ENCODE results near the gene POU6F1. TPM values are rescaled to one million over a fixed set of nuclear protein-coding genes. Genes with fewer than 3 reads are reported as not detected.
"Not testable (repeated sequence)": the region's sequence is repeated elsewhere in the genome, so short reads cannot be mapped to it uniquely, and the experiment has no call there.

The POU6F1 gene, protein sequence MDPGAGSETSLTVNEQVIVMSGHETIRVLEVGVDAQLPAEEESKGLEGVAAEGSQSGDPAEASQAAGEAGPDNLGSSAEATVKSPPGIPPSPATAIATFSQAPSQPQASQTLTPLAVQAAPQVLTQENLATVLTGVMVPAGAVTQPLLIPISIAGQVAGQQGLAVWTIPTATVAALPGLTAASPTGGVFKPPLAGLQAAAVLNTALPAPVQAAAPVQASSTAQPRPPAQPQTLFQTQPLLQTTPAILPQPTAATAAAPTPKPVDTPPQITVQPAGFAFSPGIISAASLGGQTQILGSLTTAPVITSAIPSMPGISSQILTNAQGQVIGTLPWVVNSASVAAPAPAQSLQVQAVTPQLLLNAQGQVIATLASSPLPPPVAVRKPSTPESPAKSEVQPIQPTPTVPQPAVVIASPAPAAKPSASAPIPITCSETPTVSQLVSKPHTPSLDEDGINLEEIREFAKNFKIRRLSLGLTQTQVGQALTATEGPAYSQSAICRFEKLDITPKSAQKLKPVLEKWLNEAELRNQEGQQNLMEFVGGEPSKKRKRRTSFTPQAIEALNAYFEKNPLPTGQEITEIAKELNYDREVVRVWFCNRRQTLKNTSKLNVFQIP
- total RNA-seq, result 1 to 10 TPM; 4.7 to 6.3 TPM

DNA sequence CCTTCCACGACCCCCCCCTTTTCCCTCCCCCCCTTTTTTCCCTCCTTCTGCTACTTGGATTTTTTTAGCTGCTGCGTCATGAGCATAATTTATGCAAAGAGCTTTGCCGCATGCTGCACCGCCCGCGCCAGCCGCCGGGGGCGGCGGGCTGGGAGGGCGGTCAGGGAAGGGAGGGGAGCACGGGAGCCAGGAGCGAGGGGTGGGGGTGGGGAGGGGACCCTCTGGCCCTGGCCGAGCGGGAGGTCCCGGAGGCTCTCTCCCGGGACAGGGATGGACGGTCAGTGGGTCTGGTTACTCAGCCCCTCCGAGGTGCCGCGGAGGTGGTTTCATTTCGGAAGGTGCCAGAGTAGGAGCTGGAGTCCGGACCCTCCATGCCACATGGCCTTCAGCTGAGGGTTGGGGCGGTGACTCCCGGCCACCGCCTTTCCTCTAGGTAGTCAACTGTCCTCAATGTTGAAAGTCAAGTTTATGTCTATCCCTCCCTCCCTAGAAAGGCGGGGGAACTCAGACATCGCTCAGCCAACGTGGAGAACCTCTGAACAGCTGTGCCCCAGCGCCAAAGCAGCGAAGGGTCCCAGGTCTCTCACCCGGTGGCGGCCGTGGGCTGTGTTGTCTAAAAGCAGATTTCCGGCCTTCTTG, at the start of gene POU6F1:
POU6F1 (minus strand) TSS at position 95 of the 639 bp plus-strand sequence. CDS start 11,226 bp downstream, outside the sequence.
- H3K4me1 Mint-ChIP-seq, result peaks cover 18% of the 10 kb centered on the region
- H3K4me3 Mint-ChIP-seq, result peak within 1 kb of the TSS; percentile 85
- peak within 1 kb of the TSS; percentile 90 for H3K27ac Mint-ChIP-seq
- POLR2A ChIA-PET, result interaction anchor here (1.0 to 1.3 kb wide), 2 partner anchors 20 to 135 kb away, joined by 3 to 6 read pairs; partner anchors contain the start of genes CSRNP2 and DAZAP2
- no peaks in the 10 kb centered on the region for H3K36me3 Mint-ChIP-seq (ENCODE audit: low read depth)
- DNase-seq, result peak; percentile 74
- H3K9me3 Mint-ChIP-seq, result no peaks in the 10 kb centered on the region
- H3K27me3 Mint-ChIP-seq, result no peaks in the 10 kb centered on the region
- CTCF ChIA-PET, result interaction anchor here (0.6 to 2.6 kb wide), 16 partner anchors 9 to 137 kb away, joined by 3 to 17 read pairs (median 5); partner anchors contain the start of genes CSRNP2 and DAZAP2

DNA sequence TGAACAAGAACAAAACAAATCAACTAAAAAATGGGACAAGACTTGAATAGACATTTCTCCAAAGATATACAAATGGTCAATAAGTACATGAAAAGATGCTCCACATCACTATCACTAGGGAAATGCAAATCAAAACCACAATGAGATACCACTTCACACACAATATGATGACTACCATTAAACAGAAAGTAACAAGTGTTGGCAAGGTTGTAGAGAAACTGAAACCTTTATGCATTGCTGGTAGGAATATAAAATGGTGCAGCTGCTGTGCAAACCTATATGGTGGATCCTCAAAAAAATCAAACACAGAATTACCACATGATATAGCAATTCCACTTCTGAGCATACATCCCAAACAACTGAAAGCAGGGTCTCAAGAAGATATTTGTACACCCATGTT, 47.2 kb upstream of the POU6F1 start:
- Mint-ChIP-seq H3K27me3 (peaks cover 9% of the 10 kb centered on the region), H3K27ac (no peak overlapping the region), H3K4me3 (no peak overlapping the region), H3K4me1 (peaks cover 31% of the 10 kb centered on the region), H3K36me3 (ENCODE audit: low read depth) (peaks cover 4% of the 10 kb centered on the region), H3K9me3 (no peaks in the 10 kb centered on the region)
- ChIA-PET CTCF (no interaction called here), POLR2A (no interaction called here)
- DNase-seq, result no peak

DNA sequence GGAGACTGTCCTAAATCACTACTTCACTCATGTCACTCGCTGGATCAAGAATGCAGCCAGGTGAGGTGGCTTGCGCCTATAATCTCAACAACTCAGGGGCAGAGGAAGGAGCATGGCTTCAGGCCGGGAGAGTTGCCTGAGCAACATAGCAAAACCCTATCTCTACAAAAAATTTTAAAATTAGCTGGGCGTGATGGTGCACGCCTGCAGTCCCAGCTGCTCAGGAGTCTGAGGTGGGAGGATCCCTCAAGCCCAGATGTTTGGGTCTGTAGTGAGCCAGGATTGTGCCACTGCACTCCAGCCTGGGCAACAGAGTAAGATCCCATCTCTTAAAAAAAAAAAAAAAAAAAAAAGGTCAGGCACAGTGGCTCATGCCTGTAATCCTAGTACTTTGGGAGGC, 46.4 kb upstream of the POU6F1 start:
- Mint-ChIP-seq H3K27me3 (peaks cover 6% of the 10 kb centered on the region), H3K36me3 (ENCODE audit: low read depth) (peaks cover 2% of the 10 kb centered on the region), H3K9me3 (no peaks in the 10 kb centered on the region), H3K4me3 (no peak overlapping the region), H3K4me1 (peaks cover 28% of the 10 kb centered on the region), H3K27ac (no peak overlapping the region)
- DNase-seq, result no peak
- POLR2A ChIA-PET, result no interaction called here
- CTCF ChIA-PET, result interaction anchor here (0.7 kb wide), 1 partner anchor 23 kb away, joined by 4 read pairs; no protein-coding TSS in a partner anchor

DNA sequence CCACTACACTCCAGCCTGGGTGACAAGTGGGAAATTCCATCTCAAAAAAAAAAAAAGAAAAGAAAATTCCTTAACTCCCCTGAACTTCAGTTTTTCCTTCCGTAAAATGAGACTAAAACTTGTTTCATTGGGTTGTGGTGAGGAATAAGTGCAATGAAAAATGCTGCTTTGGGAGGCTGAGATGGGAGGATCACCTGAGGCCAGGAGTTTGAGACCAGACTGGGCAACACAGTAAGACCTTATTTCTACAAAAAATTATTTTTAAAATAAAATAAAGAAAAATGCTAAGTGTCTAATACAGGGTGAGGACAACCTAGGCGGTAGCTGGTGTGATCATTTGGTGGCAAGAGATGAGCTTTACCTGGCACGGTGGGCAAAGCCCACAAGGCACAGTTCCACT, 45.5 kb upstream of the POU6F1 start:
- CTCF ChIA-PET, result interaction anchor here (0.6 to 1.6 kb wide), 5 partner anchors 14 to 78 kb away, joined by 3 to 5 read pairs (median 5); partner anchors contain the start of genes DAZAP2 and POU6F1
- POLR2A ChIA-PET, result no interaction called here
- no peak for DNase-seq
- Mint-ChIP-seq H3K4me3 (no peak overlapping the region), H3K9me3 (no peaks in the 10 kb centered on the region), H3K27ac (no peak overlapping the region), H3K27me3 (no peaks in the 10 kb centered on the region), H3K4me1 (peaks cover 23% of the 10 kb centered on the region), H3K36me3 (ENCODE audit: low read depth) (peaks cover 2% of the 10 kb centered on the region)

DNA sequence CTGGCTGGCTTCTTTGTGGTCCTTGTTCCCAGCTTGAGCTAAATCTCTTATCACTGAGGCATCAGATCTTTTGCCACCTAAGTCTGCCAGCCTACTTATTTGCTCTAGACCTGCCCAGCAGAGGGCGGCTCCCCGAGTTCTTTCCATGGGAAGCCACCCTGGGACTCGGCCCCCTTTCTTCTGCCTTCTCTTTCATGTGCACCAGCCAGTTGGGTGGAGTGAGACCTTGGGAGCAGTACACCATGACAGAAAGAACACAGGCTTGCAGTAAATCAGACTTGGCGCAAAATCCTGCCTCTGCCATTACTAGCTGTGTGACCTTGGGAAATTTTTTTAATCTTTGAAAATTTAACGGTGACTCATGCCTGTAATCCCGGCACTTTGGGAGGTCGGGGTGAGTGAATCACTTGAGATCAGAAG, 44.9 kb upstream of the POU6F1 start:
- Mint-ChIP-seq H3K4me3 (no peak overlapping the region), H3K27ac (no peak overlapping the region), H3K9me3 (no peaks in the 10 kb centered on the region), H3K4me1 (peaks cover 23% of the 10 kb centered on the region), H3K27me3 (no peaks in the 10 kb centered on the region), H3K36me3 (ENCODE audit: low read depth) (peaks cover 2% of the 10 kb centered on the region)
- ChIA-PET CTCF (interaction anchor here (0.6 to 1.9 kb wide), 7 partner anchors 10 to 483 kb away, joined by 3 to 7 read pairs (median 5); partner anchors contain the start of genes DAZAP2 and POU6F1), POLR2A (interaction anchor here (0.9 kb wide), 1 partner anchor 65 kb away, joined by 3 read pairs; no protein-coding TSS in a partner anchor)
- DNase-seq, result peak; percentile 43

DNA sequence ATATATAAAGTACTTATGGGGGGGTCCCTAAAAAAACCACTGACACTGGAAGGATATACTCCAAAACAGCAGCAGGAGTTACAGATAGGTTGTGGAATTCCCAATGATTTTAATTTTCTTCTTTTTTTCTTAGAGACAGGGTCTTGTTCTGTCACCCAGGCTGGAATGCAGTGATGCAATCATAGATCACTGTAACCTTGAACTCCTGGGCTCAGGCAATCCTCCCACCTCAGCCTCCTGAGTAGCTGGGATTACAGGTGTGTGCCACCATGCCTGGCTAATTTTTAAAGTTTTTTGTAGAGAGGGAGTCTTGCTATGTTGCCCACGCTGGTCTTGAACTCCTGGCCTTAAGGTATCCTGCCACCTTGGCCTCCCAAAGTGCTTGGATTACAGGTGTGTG, 41.7 kb upstream of the POU6F1 start:
- DNase-seq; H3K27ac Mint-ChIP-seq; H3K4me3 Mint-ChIP-seq; POLR2A ChIA-PET; H3K27me3 Mint-ChIP-seq; H3K9me3 Mint-ChIP-seq; H3K36me3 Mint-ChIP-seq (ENCODE audit: low read depth): not testable (repeated sequence)
- CTCF ChIA-PET, result interaction anchor here (0.5 kb wide), 1 partner anchor 18 kb away, joined by 4 read pairs; no protein-coding TSS in a partner anchor
- H3K4me1 Mint-ChIP-seq, result peaks cover 11% of the 10 kb centered on the region

DNA sequence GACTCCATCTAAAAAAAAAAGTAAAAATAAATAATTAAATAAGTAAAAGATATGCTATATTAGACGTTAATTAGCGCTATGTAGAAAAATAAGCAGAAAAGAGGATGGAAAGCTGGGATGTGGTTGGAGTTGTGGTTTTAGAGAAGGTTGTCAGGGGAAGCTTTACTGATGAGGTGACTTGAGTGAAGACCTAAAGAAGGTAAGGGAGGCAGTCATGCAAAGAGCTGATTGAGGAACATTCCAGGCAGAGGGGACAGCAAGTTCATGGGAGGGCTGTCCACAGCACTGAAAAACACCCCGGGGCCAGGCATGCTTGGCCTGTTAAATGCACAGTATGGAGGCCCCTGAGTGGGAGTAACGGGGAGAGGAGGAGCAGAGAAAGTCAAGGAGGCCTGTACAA, 36.7 kb upstream of the POU6F1 start:
- Mint-ChIP-seq H3K36me3 (ENCODE audit: low read depth) (no peaks in the 10 kb centered on the region), H3K4me1 (peaks cover 4% of the 10 kb centered on the region), H3K27ac (no peak overlapping the region), H3K27me3 (no peaks in the 10 kb centered on the region), H3K9me3 (no peaks in the 10 kb centered on the region), H3K4me3 (no peak overlapping the region)
- DNase-seq, result no peak
- ChIA-PET CTCF (interaction anchor here (0.7 kb wide), 1 partner anchor 171 kb away, joined by 3 read pairs; the partner anchor contains the start of gene CSRNP2), POLR2A (no interaction called here)

DNA sequence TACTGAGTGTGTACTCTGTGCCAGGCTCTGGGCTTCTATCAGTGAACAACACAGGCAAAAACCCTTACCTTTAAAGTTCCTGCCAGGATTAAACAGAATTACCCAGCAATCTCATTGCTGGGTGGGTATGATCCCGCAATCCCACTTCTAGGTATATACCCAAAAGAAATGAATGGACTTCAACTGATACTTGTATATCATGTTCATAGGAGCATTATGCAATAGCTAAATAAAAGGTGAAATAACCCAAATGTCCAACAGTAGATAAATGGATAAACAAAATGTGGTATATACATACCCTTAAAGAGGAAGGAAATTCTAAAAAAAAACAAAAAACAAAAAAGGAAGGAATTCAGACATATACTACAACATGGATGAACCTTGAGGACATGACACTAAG, 35.4 kb upstream of the POU6F1 start:
- POLR2A ChIA-PET, result no interaction called here
- peaks cover 2% of the 10 kb centered on the region for H3K36me3 Mint-ChIP-seq (ENCODE audit: low read depth)
- CTCF ChIA-PET, result interaction anchor here (0.5 to 2.1 kb wide), 12 partner anchors 9 to 488 kb away, joined by 3 to 12 read pairs (median 4); partner anchors contain the start of genes DAZAP2 and SMAGP
- DNase-seq, result no peak
- H3K4me3 Mint-ChIP-seq, result no peak overlapping the region
- no peaks in the 10 kb centered on the region for H3K9me3 Mint-ChIP-seq
- H3K4me1 Mint-ChIP-seq, result peaks cover 7% of the 10 kb centered on the region
- H3K27me3 Mint-ChIP-seq, result no peaks in the 10 kb centered on the region
- H3K27ac Mint-ChIP-seq, result no peak overlapping the region

DNA sequence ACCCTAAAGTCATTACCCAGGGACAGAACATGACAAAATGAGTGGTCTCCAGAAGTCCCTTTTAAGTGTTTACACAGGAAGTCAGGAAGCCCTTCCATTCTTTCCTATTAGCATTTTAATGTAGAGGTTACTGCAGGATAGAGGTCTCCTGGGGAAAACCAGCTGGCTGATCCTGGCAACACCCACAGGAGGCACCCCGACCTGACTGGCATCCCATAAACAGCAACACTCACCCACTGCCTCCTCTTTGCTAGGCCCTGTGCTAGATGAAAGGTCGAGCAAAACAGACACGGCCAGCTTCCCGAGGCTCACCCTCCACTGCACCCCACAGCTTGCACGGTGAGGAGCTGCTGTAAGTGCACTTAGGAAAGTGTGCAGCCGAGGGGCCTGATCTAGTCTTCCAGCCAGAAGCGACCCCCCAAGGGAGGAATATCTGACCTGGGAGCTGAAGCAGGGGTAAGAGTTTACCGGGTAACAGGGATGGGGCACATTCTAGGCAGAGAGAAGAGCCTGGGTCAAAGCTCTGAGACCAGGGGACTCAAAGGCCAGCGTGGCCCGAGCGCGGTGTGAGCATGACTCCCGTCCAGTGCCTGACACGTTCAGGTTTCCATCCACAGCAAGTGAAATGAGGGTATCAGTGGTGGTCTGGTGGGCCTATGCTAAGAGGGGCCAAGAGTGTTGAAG, 29.8 kb upstream of the POU6F1 start:
- DNase-seq, result no peak
- Mint-ChIP-seq H3K4me3 (no peak overlapping the region), H3K9me3 (no peaks in the 10 kb centered on the region), H3K27ac (peak overlapping the region; percentile 75), H3K4me1 (peaks cover 45% of the 10 kb centered on the region), H3K27me3 (no peaks in the 10 kb centered on the region), H3K36me3 (ENCODE audit: low read depth) (peaks cover 35% of the 10 kb centered on the region)
- ChIA-PET POLR2A (no interaction called here), CTCF (interaction anchor here (0.6 to 1.3 kb wide), 2 partner anchors 21 to 28 kb away, joined by 3 read pairs; no protein-coding TSS in a partner anchor)

DNA sequence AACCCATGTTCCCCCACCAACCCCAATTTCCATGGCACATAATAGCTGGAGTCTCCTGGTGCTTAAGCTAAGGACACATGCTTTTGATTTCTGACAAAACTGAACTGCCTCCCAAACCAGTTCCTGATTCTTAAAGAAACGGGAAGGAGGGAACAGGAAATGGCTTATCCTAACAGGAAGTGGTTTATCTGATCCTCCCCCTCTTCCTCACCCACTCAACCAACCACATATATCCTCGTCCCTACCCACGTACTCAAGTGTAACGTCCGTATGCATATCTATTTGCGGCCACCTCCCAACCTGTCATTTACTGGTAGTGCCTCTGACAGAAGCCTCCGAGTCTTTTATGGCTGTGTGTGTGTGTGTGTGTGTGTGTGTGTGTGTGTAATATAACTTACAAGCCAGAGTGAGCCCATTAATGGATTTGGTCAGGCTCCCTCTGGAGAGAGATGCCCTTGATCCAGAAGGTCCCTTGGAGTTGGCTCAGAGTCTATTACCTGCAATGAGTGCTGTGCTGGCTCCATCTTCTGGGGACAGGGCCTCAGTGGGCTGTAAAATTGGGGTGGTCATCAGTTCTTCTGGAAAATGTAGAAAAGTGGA, 28.5 kb upstream of the POU6F1 start:
- CTCF ChIA-PET, result interaction anchor here (1.2 to 1.5 kb wide), 2 partner anchors 16 to 28 kb away, joined by 5 to 6 read pairs; partner anchors contain the start of gene POU6F1
- Mint-ChIP-seq H3K4me3 (peak overlapping the region; percentile 1), H3K4me1 (peaks cover 51% of the 10 kb centered on the region), H3K27ac (peak overlapping the region; percentile 77), H3K9me3 (no peaks in the 10 kb centered on the region), H3K36me3 (ENCODE audit: low read depth) (peaks cover 46% of the 10 kb centered on the region), H3K27me3 (no peaks in the 10 kb centered on the region)
- DNase-seq, result peak; percentile 49
- POLR2A ChIA-PET, result interaction anchor here (0.7 kb wide), 1 partner anchor 84 kb away, joined by 3 read pairs; no protein-coding TSS in a partner anchor

DNA sequence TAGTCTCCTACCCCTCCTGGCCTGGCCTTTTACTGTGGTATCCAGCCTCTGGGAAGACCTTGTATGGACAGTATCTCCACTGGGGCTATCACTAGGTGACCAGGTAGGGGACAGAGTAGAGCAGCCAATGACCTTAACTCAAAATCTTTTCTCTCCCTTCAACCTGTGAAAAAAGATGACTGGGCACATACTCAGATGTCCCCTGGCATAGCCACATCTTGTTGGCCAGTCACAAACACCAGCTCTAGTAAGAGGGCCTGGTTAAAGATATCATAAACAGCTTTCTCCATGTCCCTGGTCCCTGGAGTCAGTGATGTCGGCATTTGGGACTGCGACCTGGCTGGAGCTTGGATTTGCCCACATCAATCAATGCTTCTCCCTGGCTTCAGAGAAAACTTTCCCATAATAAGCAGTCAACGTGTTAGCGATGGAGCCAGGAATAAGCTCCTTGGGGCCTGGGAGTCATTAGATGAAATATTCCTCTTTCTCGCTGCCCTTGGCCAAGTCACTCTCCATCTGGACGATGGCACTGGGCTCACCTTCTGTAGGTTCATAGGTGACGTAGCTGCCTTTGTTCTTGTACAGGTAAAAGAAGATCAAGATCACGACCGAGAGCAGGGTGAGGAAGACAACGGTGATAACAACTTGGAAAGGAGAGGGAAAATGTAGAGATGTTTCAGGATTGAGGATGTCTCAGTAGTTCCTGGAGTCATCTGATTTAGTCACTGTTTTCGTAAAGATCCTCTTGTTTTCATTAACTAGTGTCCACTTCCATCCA, 27.8 kb upstream of the POU6F1 start:
- no peak for DNase-seq
- H3K36me3 Mint-ChIP-seq (ENCODE audit: low read depth), result peaks cover 52% of the 10 kb centered on the region
- peak overlapping the region; percentile 1 for H3K4me3 Mint-ChIP-seq
- POLR2A ChIA-PET, result interaction anchor here (0.6 kb wide), 1 partner anchor 468 kb away, joined by 3 read pairs; no protein-coding TSS in a partner anchor
- CTCF ChIA-PET, result interaction anchor here (0.5 to 1.5 kb wide), 4 partner anchors 15 to 132 kb away, joined by 3 to 6 read pairs (median 4); partner anchors contain the start of gene POU6F1
- no peaks in the 10 kb centered on the region for H3K27me3 Mint-ChIP-seq
- peak overlapping the region; percentile 77 for H3K27ac Mint-ChIP-seq
- H3K4me1 Mint-ChIP-seq, result peaks cover 57% of the 10 kb centered on the region
- no peaks in the 10 kb centered on the region for H3K9me3 Mint-ChIP-seq

All from activated CD4-positive, alpha-beta T cell treated with anti-CD3 and anti-CD28 coated beads, Interleukin-2, amount 10 ng/mL, durations not matched to agents 7 days and 5 days (primary cell).